Renal cortical epithelial cell (primary cell): ENCODE data around the gene HRG. TPM values are rescaled to one million over a fixed set of nuclear protein-coding genes. Genes with fewer than 3 reads are reported as not detected.

ENCODE experiments used
- DNase-seq: peaks from one replicate; pipeline ENCODE4 v3.0.0-alpha.2; 2011; ENCODE audit warnings: low read depth
- total RNA-seq: library from RNA; depleted of rRNA; stranded (reverse); fragments of >200 nt; gene quantifications from 2 replicates; pipeline ENCODE4 v1.2.3, GENCODE V29; 2014

The HRG gene
- total RNA-seq, 1 donor from 2014 or later: 0.15 TPM

DNA sequence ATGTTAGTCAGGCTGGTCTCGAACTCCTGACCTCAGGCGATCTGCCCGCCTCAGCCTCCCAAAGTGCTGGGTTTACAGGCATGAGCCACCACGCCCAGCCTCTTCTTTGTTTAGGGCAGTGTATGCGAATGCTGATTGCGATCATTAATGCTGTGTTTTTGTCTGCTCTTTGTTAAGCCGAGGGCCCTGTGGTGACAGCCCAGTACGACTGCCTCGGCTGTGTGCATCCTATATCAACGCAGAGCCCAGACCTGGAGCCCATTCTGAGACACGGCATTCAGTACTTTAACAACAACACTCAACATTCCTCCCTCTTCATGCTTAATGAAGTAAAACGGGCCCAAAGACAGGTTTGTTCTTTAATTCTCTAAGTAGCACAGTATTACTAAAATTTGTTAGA is 59.1 kb downstream of the HRG start:
- DNase-seq: no peak

Other genes with a start within 250 kb of the HRG start
- gene CRYGS, start 121.6 kb upstream of the HRG start, total RNA-seq: 1.2 TPM in 1 of 2 replicates, not detected in the other
- 15.5 and 16.0 TPM in 2 replicates for gene TBCCD1, start 98.7 kb upstream of the HRG start, total RNA-seq
- 57.9 and 62.9 TPM in 2 replicates for gene DNAJB11, start 95.3 kb upstream of the HRG start, total RNA-seq
- gene AHSG, start 53.0 kb upstream of the HRG start, total RNA-seq: not detected in 2 replicates
- not detected in 2 replicates for gene FETUB, start 25.6 kb upstream of the HRG start, total RNA-seq
- gene KNG1, start 51.3 kb downstream of the HRG start, total RNA-seq: 0.99 TPM in 1 of 2 replicates, not detected in the other
- gene EIF4A2, start 117.6 kb downstream of the HRG start, total RNA-seq: 725 and 842 TPM in 2 replicates
- gene RFC4, start 140.5 kb downstream of the HRG start, total RNA-seq: 22.0 and 35.3 TPM in 2 replicates
- gene ADIPOQ, start 176.7 kb downstream of the HRG start, total RNA-seq: not detected in 2 replicates